ENCODE data around the gene DBNDD1.
A peak's percentile ranks its signal among the peaks of the same experiment; 100 is the strongest.

The DBNDD1 gene

GRCh38 chr16:90020838-90021382 is 1.7 kb upstream of the DBNDD1 start:
- Histone ChIP-seq H3K4me1 (ENCODE audit: control insufficient read depth, insufficient read depth, low read length) (peaks cover 20% of the 10 kb centered on the region), H3K27ac (ENCODE audit: extremely low read depth, low read depth, low read length) (peak overlapping the region; percentile 84), H3K4me3 (ENCODE audit: low read depth, low read length) (no peak overlapping the region), H3K9me3 (ENCODE audit: control insufficient read depth, insufficient read depth, low read depth, low read length) (no peaks in the 10 kb centered on the region), H3K36me3 (ENCODE audit: control insufficient read depth in 2 of 2, insufficient read depth in 1 of 2, low read length in 2 of 2) (peaks cover 0 to 5% of the 10 kb centered on the region in 2 experiments; a peak in 1 of 3 replicates)
- ChIA-PET POLR2A (interaction anchor here (0.7 to 3.3 kb wide), 3 partner anchors 61 to 102 kb away, joined by 3 to 14 read pairs (median 3); partner anchors contain the start of genes MC1R and TUBB3), CTCF (interaction anchor here (0.6 to 1.7 kb wide), 5 partner anchors 12 to 321 kb away, joined by 3 to 6 read pairs (median 3); no protein-coding TSS in a partner anchor)
- TF ChIP-seq, protein P1, sequence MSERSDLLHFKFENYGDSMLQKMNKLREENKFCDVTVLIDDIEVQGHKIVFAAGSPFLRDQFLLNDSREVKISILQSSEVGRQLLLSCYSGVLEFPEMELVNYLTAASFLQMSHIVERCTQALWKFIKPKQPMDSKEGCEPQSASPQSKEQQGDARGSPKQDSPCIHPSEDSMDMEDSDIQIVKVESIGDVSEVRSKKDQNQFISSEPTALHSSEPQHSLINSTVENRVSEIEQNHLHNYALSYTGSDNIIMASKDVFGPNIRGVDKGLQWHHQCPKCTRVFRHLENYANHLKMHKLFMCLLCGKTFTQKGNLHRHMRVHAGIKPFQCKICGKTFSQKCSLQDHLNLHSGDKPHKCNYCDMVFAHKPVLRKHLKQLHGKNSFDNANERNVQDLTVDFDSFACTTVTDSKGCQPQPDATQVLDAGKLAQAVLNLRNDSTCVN (tag by site-specific recombination; optimal IDR thresholded peaks at IDR 0.05): no peak
- TF ChIP-seq GFI1B (tag by site-specific recombination; IDR thresholded peaks at IDR 0.05): 0 out of 2 replicates have a peak, but pooled peaks have one; percentile 52
- TF ChIP-seq EGR2 (tag by site-specific recombination; IDR thresholded peaks at IDR 0.05; ENCODE audit: low read depth): peak; percentile 73
- no peak for TF ChIP-seq ZNF211 (tag by site-specific recombination; IDR thresholded peaks at IDR 0.05; ENCODE audit: low read depth)
- TF ChIP-seq ZNF677 (tag by site-specific recombination; IDR thresholded peaks at IDR 0.05): no peak
- TF ChIP-seq PRDM1 (tag by site-specific recombination; IDR thresholded peaks at IDR 0.05): no peak
- no peak for TF ChIP-seq ZNF175 (tag by site-specific recombination; IDR thresholded peaks at IDR 0.05)
- no peak for TF ChIP-seq ZNF157 (tag by site-specific recombination; IDR thresholded peaks at IDR 0.05)
- 0 out of 2 replicates have a peak, but pooled peaks have one; percentile 5 for TF ChIP-seq SP2 (tag by site-specific recombination; IDR thresholded peaks at IDR 0.05)
- no peak for TF ChIP-seq ZSCAN5A (tag by site-specific recombination; IDR thresholded peaks at IDR 0.05)
- TF ChIP-seq, protein P2, sequence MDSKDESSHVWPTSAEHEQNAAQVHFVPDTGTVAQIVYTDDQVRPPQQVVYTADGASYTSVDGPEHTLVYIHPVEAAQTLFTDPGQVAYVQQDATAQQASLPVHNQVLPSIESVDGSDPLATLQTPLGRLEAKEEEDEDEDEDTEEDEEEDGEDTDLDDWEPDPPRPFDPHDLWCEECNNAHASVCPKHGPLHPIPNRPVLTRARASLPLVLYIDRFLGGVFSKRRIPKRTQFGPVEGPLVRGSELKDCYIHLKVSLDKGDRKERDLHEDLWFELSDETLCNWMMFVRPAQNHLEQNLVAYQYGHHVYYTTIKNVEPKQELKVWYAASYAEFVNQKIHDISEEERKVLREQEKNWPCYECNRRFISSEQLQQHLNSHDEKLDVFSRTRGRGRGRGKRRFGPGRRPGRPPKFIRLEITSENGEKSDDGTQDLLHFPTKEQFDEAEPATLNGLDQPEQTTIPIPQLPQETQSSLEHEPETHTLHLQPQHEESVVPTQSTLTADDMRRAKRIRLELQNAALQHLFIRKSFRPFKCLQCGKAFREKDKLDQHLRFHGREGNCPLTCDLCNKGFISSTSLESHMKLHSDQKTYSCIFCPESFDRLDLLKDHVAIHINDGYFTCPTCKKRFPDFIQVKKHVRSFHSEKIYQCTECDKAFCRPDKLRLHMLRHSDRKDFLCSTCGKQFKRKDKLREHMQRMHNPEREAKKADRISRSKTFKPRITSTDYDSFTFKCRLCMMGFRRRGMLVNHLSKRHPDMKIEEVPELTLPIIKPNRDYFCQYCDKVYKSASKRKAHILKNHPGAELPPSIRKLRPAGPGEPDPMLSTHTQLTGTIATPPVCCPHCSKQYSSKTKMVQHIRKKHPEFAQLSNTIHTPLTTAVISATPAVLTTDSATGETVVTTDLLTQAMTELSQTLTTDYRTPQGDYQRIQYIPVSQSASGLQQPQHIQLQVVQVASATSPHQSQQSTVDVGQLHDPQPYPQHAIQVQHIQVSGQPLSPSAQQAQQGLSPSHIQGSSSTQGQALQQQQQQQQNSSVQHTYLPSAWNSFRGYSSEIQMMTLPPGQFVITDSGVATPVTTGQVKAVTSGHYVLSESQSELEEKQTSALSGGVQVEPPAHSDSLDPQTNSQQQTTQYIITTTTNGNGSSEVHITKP (tag by site-specific recombination; IDR thresholded peaks at IDR 0.05): no peak
- no peak for TF ChIP-seq TCF7L2 (IDR thresholded peaks at IDR 0.05; ENCODE audit: borderline replicate concordance, low read depth, low read length)
- TF ChIP-seq, protein P3, sequence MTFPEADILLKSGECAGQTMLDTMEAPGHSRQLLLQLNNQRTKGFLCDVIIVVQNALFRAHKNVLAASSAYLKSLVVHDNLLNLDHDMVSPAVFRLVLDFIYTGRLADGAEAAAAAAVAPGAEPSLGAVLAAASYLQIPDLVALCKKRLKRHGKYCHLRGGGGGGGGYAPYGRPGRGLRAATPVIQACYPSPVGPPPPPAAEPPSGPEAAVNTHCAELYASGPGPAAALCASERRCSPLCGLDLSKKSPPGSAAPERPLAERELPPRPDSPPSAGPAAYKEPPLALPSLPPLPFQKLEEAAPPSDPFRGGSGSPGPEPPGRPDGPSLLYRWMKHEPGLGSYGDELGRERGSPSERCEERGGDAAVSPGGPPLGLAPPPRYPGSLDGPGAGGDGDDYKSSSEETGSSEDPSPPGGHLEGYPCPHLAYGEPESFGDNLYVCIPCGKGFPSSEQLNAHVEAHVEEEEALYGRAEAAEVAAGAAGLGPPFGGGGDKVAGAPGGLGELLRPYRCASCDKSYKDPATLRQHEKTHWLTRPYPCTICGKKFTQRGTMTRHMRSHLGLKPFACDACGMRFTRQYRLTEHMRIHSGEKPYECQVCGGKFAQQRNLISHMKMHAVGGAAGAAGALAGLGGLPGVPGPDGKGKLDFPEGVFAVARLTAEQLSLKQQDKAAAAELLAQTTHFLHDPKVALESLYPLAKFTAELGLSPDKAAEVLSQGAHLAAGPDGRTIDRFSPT (tag by site-specific recombination; IDR thresholded peaks at IDR 0.05): no peak
- TF ChIP-seq ZFHX2 (tag by site-specific recombination; conservative IDR thresholded peaks at IDR 0.05): peak; percentile 28
- TF ChIP-seq ZNF394 (tag by site-specific recombination; IDR thresholded peaks at IDR 0.05; ENCODE audit: borderline replicate concordance): no peak
- no peak for TF ChIP-seq ZNF558 (tag by site-specific recombination; IDR thresholded peaks at IDR 0.05)
- no peak for TF ChIP-seq ZNF350 (tag by site-specific recombination; IDR thresholded peaks at IDR 0.05)
- no peak for TF ChIP-seq ZSCAN4 (tag by site-specific recombination; IDR thresholded peaks at IDR 0.05)
- no peak for TF ChIP-seq ZNF155 (tag by site-specific recombination; IDR thresholded peaks at IDR 0.05)
- no peak for TF ChIP-seq ZBTB8A (tag by site-specific recombination; IDR thresholded peaks at IDR 0.05)
- peak; percentile 18; the same call in 1 of the 2 replicates for TF ChIP-seq FEZF1 (tag by site-specific recombination; IDR thresholded peaks at IDR 0.05)
- TF ChIP-seq ZNF837 (tag by site-specific recombination; IDR thresholded peaks at IDR 0.05): no peak
- TF ChIP-seq ZNF658 (tag by site-specific recombination; IDR thresholded peaks at IDR 0.05): no peak
- no peak for TF ChIP-seq YY1 (tag by site-specific recombination; IDR thresholded peaks at IDR 0.05)
- no peak for TF ChIP-seq ZNF146 (tag by site-specific recombination; IDR thresholded peaks at IDR 0.05)
- no peak for TF ChIP-seq ZNF24 (tag by site-specific recombination; IDR thresholded peaks at IDR 0.05)
- no peak for TF ChIP-seq SCRT2 (tag by site-specific recombination; IDR thresholded peaks at IDR 0.05)
- TF ChIP-seq ZNF184 (tag by site-specific recombination; IDR thresholded peaks at IDR 0.05): no peak
- no peak for TF ChIP-seq ZNF48 (tag by site-specific recombination; IDR thresholded peaks at IDR 0.05)
- TF ChIP-seq ZNF138 (tag by site-specific recombination; IDR thresholded peaks at IDR 0.05; ENCODE audit: borderline replicate concordance): no peak
- TF ChIP-seq KLF16 (tag by site-specific recombination; IDR thresholded peaks at IDR 0.05): no peak

Data from HEK293 (cell line).